GM18498 (cell line): Measurements from ENCODE around the gene INAVA.
"Not testable (repeated sequence)": the region's sequence is repeated elsewhere in the genome, so short reads cannot be mapped to it uniquely, and the experiment has no call there.

Experiments
- ATAC-seq: cut with Tn5 transposase; IDR thresholded peaks from one replicate; pipeline ENCODE4 v1.9.1; 2021; ENCODE audit warnings: mild to moderate bottlenecking, moderate library complexity; ENCODE audit not compliant: unreplicated experiment

Gene INAVA

GRCh38 chr1:200960948-200961340, 66.2 kb downstream of the INAVA start:
- ATAC-seq: no peak

GRCh38 chr1:200962151-200962550, 67.5 kb downstream of the INAVA start:
- ATAC-seq: not testable (repeated sequence)

- no peak for ATAC-seq
Observed at GRCh38 chr1:200962631-200963030, 67.9 kb downstream of the INAVA start.

GRCh38 chr1:200963076-200963475, 68.4 kb downstream of the INAVA start:
- ATAC-seq: no peak

GRCh38 chr1:200963888-200964287, 69.2 kb downstream of the INAVA start:
- ATAC-seq: not testable (repeated sequence)
